SJSA1 (cell line): Measurements from ENCODE around the gene ANKS1B. TPM values are rescaled to one million over a fixed set of nuclear protein-coding genes. Genes with fewer than 3 reads are reported as not detected.
"Not testable (repeated sequence)": the region's sequence is repeated elsewhere in the genome, so short reads cannot be mapped to it uniquely, and the experiment has no call there.

Experiments
- DNase-seq, 2 experiments: peaks; one replicate each; pipeline ENCODE4 v3.0.0-alpha.2; 2015 to 2020; ENCODE audit warnings: low spot score in 2 of 2, low read depth in 1 of 2
- H3K27ac ChIP-seq: fragments of 250-450 bp; sonication (Bioruptor Pico); 2 replicates; pipeline ENCODE4 v1.5.1; 2020; ENCODE audit warnings: mild to moderate bottlenecking, moderate library complexity
- H3K27me3 ChIP-seq: fragments of 250-450 bp; sonication (Bioruptor Pico); replicated peaks from 2 replicates; pipeline ENCODE4 v1.5.1; 2020; ENCODE audit warnings: mild to moderate bottlenecking, moderate library complexity
- H3K36me3 ChIP-seq: fragments of 250-450 bp; sonication (Bioruptor Pico); 2 replicates; pipeline ENCODE4 v1.5.1; 2020; ENCODE audit warnings: mild to moderate bottlenecking
- H3K4me1 ChIP-seq: fragments of 250-450 bp; sonication (Bioruptor Pico); replicated peaks from 2 replicates; pipeline ENCODE4 v1.6.1; 2021; ENCODE audit warnings: mild to moderate bottlenecking
- H3K4me3 ChIP-seq: fragments of 250-450 bp; sonication (Bioruptor Pico); 2 replicates; pipeline ENCODE4 v1.5.1; 2020; ENCODE audit warnings: mild to moderate bottlenecking
- H3K9me3 ChIP-seq: fragments of 250-450 bp; sonication (Bioruptor Pico); replicated peaks from 2 replicates; pipeline ENCODE4 v1.5.1; 2020; ENCODE audit warnings: mild to moderate bottlenecking
- total RNA-seq: library from RNA; depleted of rRNA; stranded (reverse); fragments of >200 nt; shearing (Covaris generic); gene quantifications from 2 replicates; pipeline ENCODE4 v1.2.3, GENCODE V29; 2014

The ANKS1B gene
- total RNA-seq, 1 experiment from 2014 or later = not detected

DNA sequence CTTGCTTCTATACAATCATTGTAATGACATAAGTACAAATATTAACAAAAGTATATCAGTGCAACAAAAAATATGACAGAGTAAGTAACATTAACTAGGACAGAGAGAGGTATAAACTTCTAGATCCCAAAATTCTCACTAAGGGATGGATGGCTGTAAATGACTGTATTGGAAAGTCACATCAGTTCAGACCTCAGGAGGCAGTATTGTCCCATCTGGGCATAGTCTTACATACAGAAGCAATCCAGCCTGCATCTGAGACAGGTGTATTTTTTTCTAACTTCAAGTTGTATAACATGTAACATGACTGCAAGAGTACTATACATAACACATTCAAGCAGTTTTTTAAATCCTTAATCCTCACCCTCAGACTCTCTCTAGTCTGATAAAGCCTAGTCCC lies 238.2 kb downstream of the ANKS1B start:
- no peak for DNase-seq
- H3K9me3 ChIP-seq = no peaks in the 10 kb centered on the region
- H3K4me3 ChIP-seq = no peak overlapping the region
- H3K27ac ChIP-seq = no peak overlapping the region
- no peaks in the 10 kb centered on the region for H3K27me3 ChIP-seq
- no peaks in the 10 kb centered on the region for H3K36me3 ChIP-seq
- no peaks in the 10 kb centered on the region for H3K4me1 ChIP-seq

DNA sequence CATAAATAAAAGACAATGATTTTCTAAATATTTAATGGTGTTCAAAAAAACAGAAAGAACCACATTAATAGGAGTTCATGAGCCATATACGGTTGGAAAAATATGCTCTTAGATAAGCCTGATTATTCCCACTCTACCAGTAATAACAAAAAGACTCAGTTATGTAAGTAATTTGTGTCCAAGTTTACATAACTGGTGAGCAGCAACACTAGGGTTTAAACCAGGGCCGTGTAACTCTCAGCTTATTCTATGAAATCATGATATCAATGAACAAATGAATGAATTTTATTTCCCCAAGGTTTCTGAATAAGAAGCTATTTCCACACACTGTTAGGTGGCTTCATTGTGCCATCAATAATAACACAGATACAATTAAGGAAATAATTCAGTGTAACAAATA lies 238.8 kb downstream of the ANKS1B start:
- no peak for DNase-seq
- no peaks in the 10 kb centered on the region for H3K4me1 ChIP-seq
- H3K36me3 ChIP-seq = no peaks in the 10 kb centered on the region
- no peaks in the 10 kb centered on the region for H3K27me3 ChIP-seq
- H3K9me3 ChIP-seq = no peaks in the 10 kb centered on the region
- H3K27ac ChIP-seq = no peak overlapping the region
- H3K4me3 ChIP-seq = no peak overlapping the region

DNA sequence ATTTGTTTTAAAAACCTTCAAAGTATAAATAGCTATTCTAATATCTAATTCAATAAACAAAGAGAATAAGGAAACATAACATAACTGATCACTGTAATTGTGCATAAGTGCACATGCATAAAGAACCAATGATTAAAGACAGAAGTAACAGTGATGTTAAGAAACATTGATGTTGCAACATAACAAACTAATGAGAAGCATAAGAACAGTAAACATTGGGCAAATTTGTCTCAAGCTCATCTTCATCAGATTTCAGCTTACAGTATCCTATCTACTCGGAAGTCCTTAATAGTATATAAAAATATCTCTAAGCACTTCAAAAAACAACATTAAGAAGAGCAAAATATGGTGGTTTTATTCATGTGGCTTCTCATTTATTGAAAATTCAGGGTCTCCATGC lies 239.6 kb downstream of the ANKS1B start:
- no peak overlapping the region for H3K4me3 ChIP-seq
- H3K27me3 ChIP-seq = no peaks in the 10 kb centered on the region
- no peaks in the 10 kb centered on the region for H3K9me3 ChIP-seq
- H3K36me3 ChIP-seq = no peaks in the 10 kb centered on the region
- no peaks in the 10 kb centered on the region for H3K4me1 ChIP-seq
- no peak overlapping the region for H3K27ac ChIP-seq
- no peak for DNase-seq

DNA sequence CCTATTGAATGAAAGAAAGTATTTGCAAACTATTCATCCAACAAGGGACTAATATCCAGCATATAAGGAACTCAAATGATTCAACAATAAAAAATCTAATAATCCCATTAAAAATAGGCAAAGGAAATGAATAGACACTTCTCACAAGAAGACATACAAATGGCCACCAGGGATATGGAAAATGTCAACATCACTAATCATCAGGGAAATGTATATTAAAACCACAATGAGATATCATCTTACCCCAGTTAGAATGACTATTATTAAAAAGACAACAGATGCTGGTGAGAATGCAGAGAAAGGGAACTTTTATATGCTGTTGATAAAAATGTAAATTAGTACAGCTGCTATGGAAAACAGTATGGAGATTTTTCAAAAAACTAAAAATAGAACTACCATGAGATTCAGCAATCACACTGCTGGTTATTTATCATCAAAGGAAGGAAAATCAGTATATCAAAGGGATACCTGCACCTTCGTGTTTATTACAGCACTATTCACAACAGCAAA lies 247.9 kb downstream of the ANKS1B start:
- Histone ChIP-seq H3K4me3 (no peak overlapping the region), H3K4me1 (no peaks in the 10 kb centered on the region), H3K9me3 (no peaks in the 10 kb centered on the region), H3K36me3 (no peaks in the 10 kb centered on the region), H3K27me3 (no peaks in the 10 kb centered on the region; the same call in 1 of the 2 replicates), H3K27ac (no peak overlapping the region)
- no peak for DNase-seq

DNA sequence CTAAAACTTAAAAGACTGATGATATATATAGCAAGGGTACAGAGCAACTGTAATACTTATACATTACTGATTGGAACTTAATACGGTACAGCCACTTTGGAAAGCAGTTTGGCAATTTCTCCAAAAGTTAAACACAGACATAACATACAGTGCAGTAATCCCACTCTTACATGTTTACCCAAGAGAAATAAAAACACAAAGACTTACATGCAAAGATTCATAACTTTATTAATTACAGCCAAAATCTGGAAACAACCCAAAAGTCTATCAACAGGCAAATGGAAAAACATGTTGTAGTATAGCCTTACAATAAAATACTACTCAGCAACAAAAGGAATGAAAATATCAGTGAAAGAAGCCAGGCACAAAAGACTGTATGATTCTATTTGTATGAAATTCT lies 252.6 kb downstream of the ANKS1B start:
- Histone ChIP-seq H3K27ac (no peak overlapping the region), H3K4me3 (no peak overlapping the region), H3K4me1 (no peaks in the 10 kb centered on the region), H3K36me3 (no peaks in the 10 kb centered on the region), H3K9me3 (no peaks in the 10 kb centered on the region), H3K27me3 (no peaks in the 10 kb centered on the region; the same call in 1 of the 2 replicates)
- DNase-seq = no peak

DNA sequence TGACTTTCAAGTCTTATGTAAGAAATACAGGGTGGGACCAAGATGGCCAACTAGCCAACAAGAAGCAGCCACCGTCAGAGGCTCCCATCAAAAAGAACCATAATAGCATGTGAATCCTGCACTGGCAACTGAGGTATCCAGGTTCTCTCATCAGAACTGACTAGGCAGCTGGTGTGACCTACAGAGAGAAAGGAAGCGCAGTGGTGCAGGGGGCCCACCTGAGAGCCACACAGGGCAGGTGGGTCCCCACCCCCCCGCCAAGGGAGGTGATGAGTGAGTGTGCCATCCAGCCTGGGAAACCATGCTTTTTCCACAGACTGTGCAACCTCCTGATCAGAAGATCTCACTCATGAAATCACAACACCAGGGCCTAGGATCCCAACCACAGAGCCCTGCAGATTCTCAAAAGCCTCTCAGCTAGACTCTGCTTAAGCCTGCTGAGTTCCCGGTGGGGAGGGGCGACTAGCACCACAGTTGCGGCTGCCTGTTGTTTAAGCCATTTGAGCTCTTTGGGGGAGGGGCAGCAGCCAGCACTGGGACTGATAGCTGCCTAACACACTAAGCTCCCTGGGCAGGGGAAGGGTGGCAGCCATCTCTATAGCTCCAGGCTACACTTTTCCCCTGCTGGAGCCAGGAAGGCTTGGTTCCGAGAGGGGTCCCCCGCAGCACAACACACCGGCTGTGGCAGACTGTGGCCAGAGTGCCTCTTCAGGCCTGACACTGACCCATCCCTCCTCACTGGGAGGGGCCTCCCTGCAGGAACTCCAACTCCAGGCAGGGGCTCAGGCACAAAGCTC lies 261.8 kb downstream of the ANKS1B start:
- peaks cover 26% of the 10 kb centered on the region for H3K36me3 ChIP-seq
- no peaks in the 10 kb centered on the region for H3K27me3 ChIP-seq
- no peak overlapping the region for H3K4me3 ChIP-seq
- no peak overlapping the region for H3K27ac ChIP-seq
- peaks cover 7% of the 10 kb centered on the region for H3K4me1 ChIP-seq
- H3K9me3 ChIP-seq = peaks cover 22% of the 10 kb centered on the region
- peak; percentile 78 to 95 for DNase-seq

DNA sequence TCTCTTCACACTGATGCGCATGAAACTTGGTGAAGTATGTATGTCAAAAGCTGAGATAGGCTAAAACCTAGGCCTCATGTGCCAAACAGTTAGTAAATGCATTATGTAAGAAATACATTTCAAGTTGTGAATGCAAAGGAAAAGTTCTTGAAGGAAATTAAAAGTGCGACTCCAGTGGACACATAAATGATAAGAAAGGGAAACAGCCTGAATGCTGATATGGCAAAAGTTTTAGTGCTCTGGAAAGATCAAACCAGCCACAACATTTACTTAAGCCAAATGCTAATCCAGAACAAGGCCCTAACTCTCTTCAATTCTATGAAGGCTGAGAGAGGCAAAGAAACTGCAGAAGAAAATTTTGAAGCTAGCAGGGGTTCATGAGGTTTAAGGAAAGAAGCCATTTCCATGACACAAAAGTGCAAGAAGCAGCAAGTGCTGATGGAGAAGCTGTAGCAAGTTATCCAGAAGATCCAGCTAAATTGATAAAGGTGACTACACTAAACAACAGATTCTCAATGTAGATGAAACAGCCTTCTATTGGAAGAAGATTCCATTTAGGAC lies 262.9 kb downstream of the ANKS1B start:
- peaks cover 22% of the 10 kb centered on the region for H3K9me3 ChIP-seq
- DNase-seq = peak; percentile 60 to 69
- no peaks in the 10 kb centered on the region for H3K27me3 ChIP-seq
- no peak overlapping the region for H3K4me3 ChIP-seq
- H3K27ac ChIP-seq = no peak overlapping the region
- peaks cover 26% of the 10 kb centered on the region for H3K36me3 ChIP-seq
- H3K4me1 ChIP-seq = peaks cover 7% of the 10 kb centered on the region

DNA sequence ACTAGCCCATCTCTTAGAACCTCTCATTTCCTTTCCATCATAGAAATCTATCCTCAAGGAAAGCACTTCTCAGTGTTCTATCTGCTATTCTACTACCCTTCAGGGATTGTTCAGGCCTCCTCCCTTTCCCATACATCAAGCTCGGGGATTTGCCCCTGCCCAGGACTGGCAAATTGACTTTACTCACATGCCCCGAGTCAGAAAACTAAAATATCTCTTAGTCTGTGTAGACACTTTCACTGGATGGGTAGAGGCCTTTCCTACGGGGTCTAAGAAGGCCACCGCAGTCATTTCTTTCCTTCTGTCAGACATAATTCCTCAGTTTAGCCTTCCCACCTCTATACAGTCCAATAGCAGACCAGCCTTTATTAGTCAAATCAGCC lies 264.7 kb downstream of the ANKS1B start:
- Histone ChIP-seq H3K36me3 (peaks cover 26% of the 10 kb centered on the region), H3K9me3 (peaks cover 22% of the 10 kb centered on the region)
- DNase-seq = peak; percentile 55 to 79
- H3K4me3 ChIP-seq, H3K27ac ChIP-seq, H3K4me1 ChIP-seq, H3K27me3 ChIP-seq: not testable (repeated sequence)

DNA sequence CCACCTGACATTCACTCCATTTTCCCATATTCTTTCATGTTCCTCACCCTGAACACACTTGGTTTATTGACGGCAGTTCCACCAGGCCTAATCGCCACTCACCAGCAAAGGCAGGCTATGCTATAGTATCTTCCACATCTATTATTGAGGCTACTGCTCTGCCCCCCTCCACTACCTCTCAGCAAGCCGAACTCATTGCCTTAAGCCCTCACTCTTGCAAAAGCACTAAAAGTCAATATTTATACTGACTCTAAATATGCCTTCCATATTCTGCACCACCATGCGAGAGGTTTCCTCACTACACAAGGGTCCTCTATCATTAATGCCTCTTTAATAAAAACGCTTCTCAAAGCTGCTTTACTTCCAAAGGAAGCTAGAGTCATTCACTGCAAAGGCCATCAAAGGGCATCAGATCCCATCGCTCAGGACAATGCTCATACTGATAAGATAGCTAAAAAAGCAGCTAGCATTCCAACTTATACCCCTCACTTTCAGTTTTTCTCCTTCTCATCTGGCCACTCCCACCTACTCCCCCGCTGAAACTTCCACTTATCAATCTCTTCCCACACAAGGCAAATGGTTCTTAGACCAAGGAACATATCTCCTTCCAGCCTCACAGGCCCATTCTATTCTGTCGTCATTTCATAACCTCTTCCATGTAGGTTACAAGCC lies 265.2 kb downstream of the ANKS1B start:
- not testable (repeated sequence) for H3K4me1 ChIP-seq, H3K27me3 ChIP-seq, H3K4me3 ChIP-seq, H3K27ac ChIP-seq
- peaks cover 24% of the 10 kb centered on the region for H3K36me3 ChIP-seq
- H3K9me3 ChIP-seq = peaks cover 22% of the 10 kb centered on the region
- DNase-seq = peak; percentile 56 to 77

DNA sequence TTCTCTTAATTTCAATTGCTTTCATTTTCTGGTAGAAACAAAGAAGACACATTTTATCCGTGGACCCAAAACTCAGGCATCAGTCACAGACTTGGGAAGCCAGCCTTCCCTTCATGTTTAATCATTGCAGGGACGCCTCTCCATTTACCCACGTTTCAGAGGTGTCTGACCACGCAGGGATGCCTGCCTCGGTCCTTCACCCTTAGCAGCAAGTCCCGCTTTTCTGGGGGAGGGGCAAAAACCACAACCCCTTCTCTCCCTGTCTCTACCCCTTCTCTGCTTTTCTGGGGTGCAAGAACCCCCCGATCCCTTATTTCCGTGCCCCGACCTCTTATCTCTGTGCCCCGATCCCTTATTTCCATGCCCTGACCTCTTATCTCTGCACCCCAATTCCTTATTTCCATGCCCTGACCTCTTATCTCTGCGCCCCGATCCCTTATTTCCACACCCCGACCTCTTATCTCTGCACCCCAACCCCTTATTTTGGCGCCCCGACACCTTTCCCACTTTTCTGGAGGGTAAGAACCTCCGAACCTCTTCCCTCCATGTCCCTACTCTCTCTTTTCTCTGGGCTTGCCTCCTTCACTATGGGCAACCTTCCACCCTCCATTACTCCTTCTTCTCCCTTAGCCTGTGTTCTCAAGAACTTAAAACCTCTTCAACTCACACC lies 268.8 kb downstream of the ANKS1B start:
- not testable (repeated sequence) for H3K27me3 ChIP-seq, H3K4me1 ChIP-seq, H3K27ac ChIP-seq, H3K4me3 ChIP-seq
- DNase-seq = peak; percentile 66 to 92
- peaks cover 17% of the 10 kb centered on the region for H3K9me3 ChIP-seq
- H3K36me3 ChIP-seq = peaks cover 31% of the 10 kb centered on the region

DNA sequence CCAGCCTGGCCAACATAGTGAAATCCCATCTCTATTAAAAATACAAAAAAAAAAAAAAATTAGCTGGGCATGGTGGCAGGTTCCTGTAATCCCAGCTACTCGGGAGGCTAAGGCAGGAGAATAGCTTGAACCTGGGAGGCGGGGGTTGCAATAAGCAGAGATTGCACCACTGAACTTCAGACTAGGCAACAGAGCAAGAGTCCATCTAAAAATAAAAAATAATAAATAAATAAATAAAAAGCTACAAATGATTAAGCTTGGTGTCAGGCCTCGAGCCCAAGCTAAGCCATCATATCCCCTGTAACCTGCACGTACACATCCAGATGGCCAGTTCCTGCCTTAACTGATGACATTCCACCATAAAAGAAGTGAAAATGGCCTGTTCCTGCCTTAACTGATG lies 269.8 kb downstream of the ANKS1B start:
- Histone ChIP-seq H3K9me3 (peaks cover 17% of the 10 kb centered on the region), H3K36me3 (peaks cover 36% of the 10 kb centered on the region)
- not testable (repeated sequence) for H3K4me3 ChIP-seq, H3K27ac ChIP-seq, H3K27me3 ChIP-seq, H3K4me1 ChIP-seq
- DNase-seq = peak; percentile 50 to 79

DNA sequence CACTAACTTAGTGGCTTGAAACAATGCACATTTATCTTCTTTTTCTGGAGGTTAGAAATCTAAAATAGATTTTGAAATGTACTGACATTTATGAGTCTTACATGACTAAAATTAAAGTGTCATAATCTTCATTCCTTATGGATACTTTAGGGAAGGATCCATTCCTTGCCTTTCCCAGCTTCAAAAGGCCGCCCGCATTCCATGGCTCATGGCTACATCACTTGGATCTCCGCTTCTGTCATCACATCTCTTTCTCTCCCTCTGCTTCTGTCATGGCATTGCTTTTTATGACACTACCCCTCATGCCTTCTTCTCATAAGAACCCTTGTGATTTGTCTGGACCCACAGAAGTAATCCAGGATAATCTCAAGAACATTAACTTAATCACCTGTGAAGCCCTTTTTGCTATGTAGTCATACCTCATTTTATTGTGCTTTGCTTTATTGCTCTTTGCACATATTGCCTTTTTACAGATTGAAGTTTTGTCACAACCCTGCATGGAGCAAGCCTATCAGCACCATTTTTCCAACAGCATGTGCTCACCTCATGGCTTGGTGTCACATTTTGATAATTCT lies 270.7 kb downstream of the ANKS1B start:
- no peaks in the 10 kb centered on the region for H3K4me1 ChIP-seq
- no peak overlapping the region for H3K27ac ChIP-seq
- DNase-seq = peak; percentile 63 to 87

DNA sequence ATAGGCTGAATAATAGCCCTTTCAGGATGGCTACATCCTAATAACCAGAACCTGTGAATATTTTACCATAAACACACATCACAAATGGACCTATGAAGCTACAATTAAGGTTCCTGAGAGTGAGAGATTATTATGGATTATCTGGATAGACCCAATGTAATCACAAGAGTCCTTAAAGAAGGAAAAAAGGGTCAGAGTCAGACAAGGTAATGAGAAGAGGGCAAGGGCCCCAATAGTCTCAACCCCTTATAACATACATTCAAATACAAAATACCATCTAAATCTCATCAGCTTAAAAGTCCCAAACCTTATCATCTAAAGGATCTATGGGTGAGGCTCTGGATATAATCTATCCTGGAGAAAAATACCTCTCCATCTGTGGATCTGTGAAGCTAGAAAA lies 272.5 kb downstream of the ANKS1B start:
- Histone ChIP-seq H3K9me3 (peaks cover 17% of the 10 kb centered on the region), H3K27ac (no peak overlapping the region), H3K4me3 (no peak overlapping the region), H3K27me3 (no peaks in the 10 kb centered on the region), H3K36me3 (peaks cover 56% of the 10 kb centered on the region), H3K4me1 (no peaks in the 10 kb centered on the region)
- DNase-seq = peak; percentile 52 to 72

More for the DNA sequence above, 270.7 kb downstream of the ANKS1B start:
- peaks cover 44% of the 10 kb centered on the region for H3K36me3 ChIP-seq
- H3K27me3 ChIP-seq = no peaks in the 10 kb centered on the region
- H3K9me3 ChIP-seq = peaks cover 17% of the 10 kb centered on the region
- H3K4me3 ChIP-seq = no peak overlapping the region
